K562 (cell line): ENCODE measurements around the gene NDUFB7. TPM values are rescaled to one million over a fixed set of nuclear protein-coding genes. Genes with fewer than 3 reads are reported as not detected.

Source experiments
- CBFA2T3 ChIP-seq: fragments of 450-650 bp; IDR thresholded peaks from 2 replicates; pipeline ENCODE4 v1.6.1; 2017
- ESRRB ChIP-seq: fragments of 250-450 bp; sonication (Bioruptor Pico); IDR thresholded peaks from 2 replicates; pipeline ENCODE4 v1.5.0; 2020; ENCODE audit warnings: mild to moderate bottlenecking, moderate library complexity, borderline replicate concordance
- ETS2 ChIP-seq: IDR thresholded peaks from 2 replicates; pipeline ENCODE4 v1.6.1; 2016; ENCODE audit warnings: borderline replicate concordance, missing genetic modification characterization, mild to moderate bottlenecking, moderate library complexity, missing compliant biosample characterization; ENCODE audit not compliant: poor library complexity, severe bottlenecking
- HDAC6 ChIP-seq: IDR thresholded peaks from 2 replicates; pipeline ENCODE4 v1.6.1; 2012; ENCODE audit warnings: low read depth, mild to moderate bottlenecking, control low read depth, inconsistent platforms, low read length, moderate library complexity
- HDGF ChIP-seq: fragments of 450-650 bp; IDR thresholded peaks from 2 replicates; pipeline ENCODE4 v1.6.1; 2016
- HEY1 ChIP-seq: fragments of 250-450 bp; sonication (Bioruptor Pico); IDR thresholded peaks from 2 replicates; pipeline ENCODE4 v1.5.0; 2020; ENCODE audit warnings: mild to moderate bottlenecking, moderate library complexity, borderline replicate concordance
- HMG20B ChIP-seq: fragments of 250-450 bp; sonication (Bioruptor Pico); IDR thresholded peaks from 2 replicates; pipeline ENCODE4 v1.5.0; 2021; ENCODE audit warnings: mild to moderate bottlenecking
- KAT8 ChIP-seq: fragments of 450-650 bp; IDR thresholded peaks from 2 replicates; pipeline ENCODE4 v1.6.1; 2016; ENCODE audit warnings: low read depth, mild to moderate bottlenecking
- NBN ChIP-seq: fragments of 450-650 bp; IDR thresholded peaks from 2 replicates; pipeline ENCODE4 v1.6.1; 2016; ENCODE audit warnings: low read depth, mild to moderate bottlenecking
- NFYB ChIP-seq: IDR thresholded peaks from 2 replicates; pipeline ENCODE4 v1.6.1; 2011; ENCODE audit warnings: mild to moderate bottlenecking, moderate library complexity; ENCODE audit not compliant: insufficient read length; ENCODE audit errors: extremely low read depth
- RBM22 ChIP-seq: fragments of 200-400 bp; formaldehyde crosslinking; IDR thresholded peaks from 2 replicates; pipeline ENCODE4 v1.6.1; 2018; ENCODE audit warnings: low read length, low read depth; ENCODE audit not compliant: poor library complexity, severe bottlenecking
- ZEB2 ChIP-seq: fragments of 450-650 bp; IDR thresholded peaks from 2 replicates; pipeline ENCODE4 v1.6.1; 2016
- ZKSCAN1 ChIP-seq: fragments of 150-350 bp; IDR thresholded peaks from 2 replicates; pipeline ENCODE4 v1.6.1; 2016; ENCODE audit warnings: low read depth, low read length
- ZNF589 ChIP-seq: fragments of 200-800 bp; sonication (Bioruptor generic); IDR thresholded peaks from 2 replicates; pipeline ENCODE4 v1.6.1; 2016; ENCODE audit warnings: low read depth, missing genetic modification characterization, missing compliant biosample characterization
- polyA plus RNA-seq, 8 experiments: library from polyadenylated mRNA; depleted of rRNA in 4 of 8; stranded (reverse) in 5 of 8; unstranded in 3 of 8; fragments of >200 nt; fragmentation: Nextera tagmentation in 2 of 8; fragmentation: Illumina TruSeq in 1 of 8; extraction: Ambion mirVana in 2 of 8; extraction: Trizol in 1 of 8; gene quantifications; 2 replicates each; pipeline versions ENCODE4 v1.2.1 to v1.2.3, GENCODE V29; 2011 to 2014; ENCODE audit warnings: inconsistent platforms in 1 of 8, missing spikeins in 1 of 8
- total RNA-seq, 7 experiments: library from RNA; depleted of rRNA in 6 of 7; stranded (reverse); fragments of >200 nt in 6 of 7; fragmentation: Illumina TruSeq in 2 of 7; extraction: Trizol in 2 of 7; gene quantifications; 2 replicates each; pipeline versions ENCODE4 v1.2.1 to v1.2.3, GENCODE V29; 2011 to 2021; ENCODE audit warnings: low replicate concordance in 1 of 7
- TF ChIP-seq, protein P1 (sequence below): sonication (generic); formaldehyde crosslinking; IDR thresholded peaks from 2 replicates; pipeline ENCODE4 v1.8.0; 2022; ENCODE audit warnings: missing genetic modification reagents, mild to moderate bottlenecking, borderline replicate concordance
- TF ChIP-seq, protein P2 (sequence below): fragments of 250-450 bp; sonication (Bioruptor Pico); IDR thresholded peaks from 2 replicates; pipeline ENCODE4 v1.6.1; 2021; ENCODE audit warnings: mild to moderate bottlenecking
- TF ChIP-seq, protein P3 (sequence below): fragments of 150-350 bp; IDR thresholded peaks from 2 replicates; pipeline ENCODE4 v1.6.1; 2014; ENCODE audit warnings: low read depth, mild to moderate bottlenecking, low read length, borderline replicate concordance
- TF ChIP-seq, protein P4 (sequence below): fragments of 450-650 bp; IDR thresholded peaks from 2 replicates; pipeline ENCODE4 v1.6.1; 2017; ENCODE audit warnings: antibody characterized with exemption, mild to moderate bottlenecking

The NDUFB7 gene
- total and polyA plus RNA-seq, 9 of the 15 experiments (the other 6 are each of a cell fraction or from before 2014, with no cell fraction given) = 14.9 to 842 (median 137) TPM

DNA sequence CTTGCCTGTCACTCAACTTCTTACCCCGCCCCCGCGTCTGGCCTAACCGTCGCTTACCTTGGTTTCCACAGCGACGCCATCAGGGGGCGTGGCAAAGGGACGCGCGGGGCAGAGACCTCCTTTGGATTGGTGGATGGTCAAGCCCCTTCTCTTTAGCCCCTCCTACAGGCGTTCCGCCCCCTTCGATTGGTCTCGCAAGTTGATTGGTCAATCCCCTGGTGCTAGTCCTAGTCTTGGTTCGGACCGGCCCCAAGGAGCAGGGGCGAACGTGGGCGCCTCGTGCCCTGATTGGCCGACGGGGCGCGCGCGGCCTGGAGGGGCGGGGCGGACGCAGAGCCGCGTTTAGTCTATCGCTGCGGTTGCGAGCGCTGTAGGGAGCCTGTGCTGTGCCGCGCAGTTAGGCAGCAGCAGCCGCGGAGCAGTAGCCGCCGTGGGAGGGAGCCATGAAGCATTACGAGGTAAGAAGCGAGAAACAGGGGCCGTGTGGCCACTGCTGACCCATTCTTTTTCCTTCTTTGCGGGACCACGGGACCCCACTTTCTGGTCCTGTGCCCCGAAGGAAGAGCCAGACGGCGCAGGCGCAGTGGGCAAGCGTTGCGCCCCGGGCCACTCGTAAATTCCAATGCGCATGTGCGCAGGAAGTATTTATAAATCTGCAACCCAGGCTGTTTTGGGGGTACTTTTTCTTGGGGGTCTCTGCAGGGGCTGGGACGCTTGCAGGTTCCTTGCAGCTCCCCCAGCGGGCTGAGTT, 42.4 kb downstream of the NDUFB7 start, which contains the start of gene TECR (continued):
- TF ChIP-seq, protein P1, sequence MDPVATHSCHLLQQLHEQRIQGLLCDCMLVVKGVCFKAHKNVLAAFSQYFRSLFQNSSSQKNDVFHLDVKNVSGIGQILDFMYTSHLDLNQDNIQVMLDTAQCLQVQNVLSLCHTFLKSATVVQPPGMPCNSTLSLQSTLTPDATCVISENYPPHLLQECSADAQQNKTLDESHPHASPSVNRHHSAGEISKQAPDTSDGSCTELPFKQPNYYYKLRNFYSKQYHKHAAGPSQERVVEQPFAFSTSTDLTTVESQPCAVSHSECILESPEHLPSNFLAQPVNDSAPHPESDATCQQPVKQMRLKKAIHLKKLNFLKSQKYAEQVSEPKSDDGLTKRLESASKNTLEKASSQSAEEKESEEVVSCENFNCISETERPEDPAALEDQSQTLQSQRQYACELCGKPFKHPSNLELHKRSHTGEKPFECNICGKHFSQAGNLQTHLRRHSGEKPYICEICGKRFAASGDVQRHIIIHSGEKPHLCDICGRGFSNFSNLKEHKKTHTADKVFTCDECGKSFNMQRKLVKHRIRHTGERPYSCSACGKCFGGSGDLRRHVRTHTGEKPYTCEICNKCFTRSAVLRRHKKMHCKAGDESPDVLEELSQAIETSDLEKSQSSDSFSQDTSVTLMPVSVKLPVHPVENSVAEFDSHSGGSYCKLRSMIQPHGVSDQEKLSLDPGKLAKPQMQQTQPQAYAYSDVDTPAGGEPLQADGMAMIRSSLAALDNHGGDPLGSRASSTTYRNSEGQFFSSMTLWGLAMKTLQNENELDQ = peak; percentile 16; the same call in 1 of the 2 replicates
- TF ChIP-seq, protein P2, sequence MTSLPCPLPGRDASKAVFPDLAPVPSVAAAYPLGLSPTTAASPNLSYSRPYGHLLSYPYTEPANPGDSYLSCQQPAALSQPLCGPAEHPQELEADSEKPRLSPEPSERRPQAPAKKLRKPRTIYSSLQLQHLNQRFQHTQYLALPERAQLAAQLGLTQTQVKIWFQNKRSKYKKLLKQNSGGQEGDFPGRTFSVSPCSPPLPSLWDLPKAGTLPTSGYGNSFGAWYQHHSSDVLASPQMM (CRISPR knock-in tag) = no peak
- TF ChIP-seq ZKSCAN1 = no peak
- no peak for TF ChIP-seq NBN
- TF ChIP-seq HMG20B (CRISPR knock-in tag) = no peak
- no peak for TF ChIP-seq ETS2
- TF ChIP-seq, protein P3, sequence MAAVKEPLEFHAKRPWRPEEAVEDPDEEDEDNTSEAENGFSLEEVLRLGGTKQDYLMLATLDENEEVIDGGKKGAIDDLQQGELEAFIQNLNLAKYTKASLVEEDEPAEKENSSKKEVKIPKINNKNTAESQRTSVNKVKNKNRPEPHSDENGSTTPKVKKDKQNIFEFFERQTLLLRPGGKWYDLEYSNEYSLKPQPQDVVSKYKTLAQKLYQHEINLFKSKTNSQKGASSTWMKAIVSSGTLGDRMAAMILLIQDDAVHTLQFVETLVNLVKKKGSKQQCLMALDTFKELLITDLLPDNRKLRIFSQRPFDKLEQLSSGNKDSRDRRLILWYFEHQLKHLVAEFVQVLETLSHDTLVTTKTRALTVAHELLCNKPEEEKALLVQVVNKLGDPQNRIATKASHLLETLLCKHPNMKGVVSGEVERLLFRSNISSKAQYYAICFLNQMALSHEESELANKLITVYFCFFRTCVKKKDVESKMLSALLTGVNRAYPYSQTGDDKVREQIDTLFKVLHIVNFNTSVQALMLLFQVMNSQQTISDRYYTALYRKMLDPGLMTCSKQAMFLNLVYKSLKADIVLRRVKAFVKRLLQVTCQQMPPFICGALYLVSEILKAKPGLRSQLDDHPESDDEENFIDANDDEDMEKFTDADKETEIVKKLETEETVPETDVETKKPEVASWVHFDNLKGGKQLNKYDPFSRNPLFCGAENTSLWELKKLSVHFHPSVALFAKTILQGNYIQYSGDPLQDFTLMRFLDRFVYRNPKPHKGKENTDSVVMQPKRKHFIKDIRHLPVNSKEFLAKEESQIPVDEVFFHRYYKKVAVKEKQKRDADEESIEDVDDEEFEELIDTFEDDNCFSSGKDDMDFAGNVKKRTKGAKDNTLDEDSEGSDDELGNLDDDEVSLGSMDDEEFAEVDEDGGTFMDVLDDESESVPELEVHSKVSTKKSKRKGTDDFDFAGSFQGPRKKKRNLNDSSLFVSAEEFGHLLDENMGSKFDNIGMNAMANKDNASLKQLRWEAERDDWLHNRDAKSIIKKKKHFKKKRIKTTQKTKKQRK = peak; percentile 38; the same call in 1 of the 2 replicates
- TF ChIP-seq HEY1 = no peak
- TF ChIP-seq CBFA2T3 = 0 out of 2 replicates have a peak, but pooled peaks have one; percentile 5
- TF ChIP-seq KAT8 = no peak
- TF ChIP-seq HDGF = peak; percentile 91
- TF ChIP-seq RBM22 = no peak
- TF ChIP-seq HDAC6 = no peak
- no peak for TF ChIP-seq ESRRB (CRISPR knock-in tag)
- TF ChIP-seq ZEB2 = no peak
- TF ChIP-seq ZNF589 (CRISPR knock-in tag) = no peak
- peak; percentile 74 for TF ChIP-seq NFYB
- TF ChIP-seq, protein P4, sequence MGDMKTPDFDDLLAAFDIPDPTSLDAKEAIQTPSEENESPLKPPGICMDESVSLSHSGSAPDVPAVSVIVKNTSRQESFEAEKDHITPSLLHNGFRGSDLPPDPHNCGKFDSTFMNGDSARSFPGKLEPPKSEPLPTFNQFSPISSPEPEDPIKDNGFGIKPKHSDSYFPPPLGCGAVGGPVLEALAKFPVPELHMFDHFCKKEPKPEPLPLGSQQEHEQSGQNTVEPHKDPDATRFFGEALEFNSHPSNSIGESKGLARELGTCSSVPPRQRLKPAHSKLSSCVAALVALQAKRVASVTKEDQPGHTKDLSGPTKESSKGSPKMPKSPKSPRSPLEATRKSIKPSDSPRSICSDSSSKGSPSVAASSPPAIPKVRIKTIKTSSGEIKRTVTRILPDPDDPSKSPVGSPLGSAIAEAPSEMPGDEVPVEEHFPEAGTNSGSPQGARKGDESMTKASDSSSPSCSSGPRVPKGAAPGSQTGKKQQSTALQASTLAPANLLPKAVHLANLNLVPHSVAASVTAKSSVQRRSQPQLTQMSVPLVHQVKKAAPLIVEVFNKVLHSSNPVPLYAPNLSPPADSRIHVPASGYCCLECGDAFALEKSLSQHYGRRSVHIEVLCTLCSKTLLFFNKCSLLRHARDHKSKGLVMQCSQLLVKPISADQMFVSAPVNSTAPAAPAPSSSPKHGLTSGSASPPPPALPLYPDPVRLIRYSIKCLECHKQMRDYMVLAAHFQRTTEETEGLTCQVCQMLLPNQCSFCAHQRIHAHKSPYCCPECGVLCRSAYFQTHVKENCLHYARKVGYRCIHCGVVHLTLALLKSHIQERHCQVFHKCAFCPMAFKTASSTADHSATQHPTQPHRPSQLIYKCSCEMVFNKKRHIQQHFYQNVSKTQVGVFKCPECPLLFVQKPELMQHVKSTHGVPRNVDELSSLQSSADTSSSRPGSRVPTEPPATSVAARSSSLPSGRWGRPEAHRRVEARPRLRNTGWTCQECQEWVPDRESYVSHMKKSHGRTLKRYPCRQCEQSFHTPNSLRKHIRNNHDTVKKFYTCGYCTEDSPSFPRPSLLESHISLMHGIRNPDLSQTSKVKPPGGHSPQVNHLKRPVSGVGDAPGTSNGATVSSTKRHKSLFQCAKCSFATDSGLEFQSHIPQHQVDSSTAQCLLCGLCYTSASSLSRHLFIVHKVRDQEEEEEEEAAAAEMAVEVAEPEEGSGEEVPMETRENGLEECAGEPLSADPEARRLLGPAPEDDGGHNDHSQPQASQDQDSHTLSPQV = no peak
